HG02588 (cell line): ENCODE measurements around the gene KRTAP5-8.
"Not testable (repeated sequence)": the region's sequence is repeated elsewhere in the genome, so short reads cannot be mapped to it uniquely, and the experiment has no call there.

Experiments
- ATAC-seq: cut with Tn5 transposase; IDR thresholded peaks from one replicate; pipeline ENCODE4 v1.9.1; 2021; ENCODE audit warnings: mild to moderate bottlenecking, moderate library complexity; ENCODE audit not compliant: unreplicated experiment

Gene KRTAP5-8

DNA sequence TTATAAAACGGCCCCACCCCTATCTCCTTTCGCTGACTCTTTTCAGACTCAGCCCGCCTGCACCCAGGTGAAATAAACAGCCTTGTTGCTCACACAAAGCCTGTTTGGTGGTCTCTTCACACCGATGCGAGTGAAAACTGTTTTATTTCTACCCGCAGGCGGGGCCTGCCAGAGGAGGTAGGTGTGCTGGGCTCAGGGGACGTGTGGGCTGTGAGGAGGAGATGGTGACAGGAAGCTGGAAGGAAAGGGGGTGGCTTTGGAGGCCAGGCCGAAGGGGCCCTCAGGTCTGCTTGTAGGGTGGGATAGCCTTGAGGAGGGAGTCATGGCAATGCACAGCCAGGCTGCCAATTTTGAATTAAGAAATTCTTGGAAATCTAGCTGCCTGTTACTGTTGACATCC, 32.0 kb upstream of the KRTAP5-8 start:
- no peak for ATAC-seq

DNA sequence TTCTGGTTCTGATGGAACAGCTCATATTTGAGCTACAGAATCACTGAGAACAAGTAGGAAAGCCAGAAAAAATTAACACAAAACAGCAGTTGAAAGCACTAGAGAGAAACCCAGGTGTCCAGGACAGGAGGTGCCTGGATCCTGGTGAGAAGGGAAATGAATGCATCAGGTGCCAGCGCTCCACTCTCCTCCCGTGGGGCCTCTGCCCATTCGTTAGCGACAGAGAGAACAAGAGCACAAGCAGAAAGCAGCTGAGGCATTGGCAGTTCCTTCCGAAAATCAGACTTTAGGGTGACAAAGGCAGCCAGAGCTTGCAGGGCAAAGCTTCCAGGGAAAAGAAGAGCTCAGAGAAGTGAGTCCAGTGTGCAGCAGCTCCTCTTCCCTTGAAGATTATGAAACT, 30.7 kb upstream of the KRTAP5-8 start:
- ATAC-seq: no peak

DNA sequence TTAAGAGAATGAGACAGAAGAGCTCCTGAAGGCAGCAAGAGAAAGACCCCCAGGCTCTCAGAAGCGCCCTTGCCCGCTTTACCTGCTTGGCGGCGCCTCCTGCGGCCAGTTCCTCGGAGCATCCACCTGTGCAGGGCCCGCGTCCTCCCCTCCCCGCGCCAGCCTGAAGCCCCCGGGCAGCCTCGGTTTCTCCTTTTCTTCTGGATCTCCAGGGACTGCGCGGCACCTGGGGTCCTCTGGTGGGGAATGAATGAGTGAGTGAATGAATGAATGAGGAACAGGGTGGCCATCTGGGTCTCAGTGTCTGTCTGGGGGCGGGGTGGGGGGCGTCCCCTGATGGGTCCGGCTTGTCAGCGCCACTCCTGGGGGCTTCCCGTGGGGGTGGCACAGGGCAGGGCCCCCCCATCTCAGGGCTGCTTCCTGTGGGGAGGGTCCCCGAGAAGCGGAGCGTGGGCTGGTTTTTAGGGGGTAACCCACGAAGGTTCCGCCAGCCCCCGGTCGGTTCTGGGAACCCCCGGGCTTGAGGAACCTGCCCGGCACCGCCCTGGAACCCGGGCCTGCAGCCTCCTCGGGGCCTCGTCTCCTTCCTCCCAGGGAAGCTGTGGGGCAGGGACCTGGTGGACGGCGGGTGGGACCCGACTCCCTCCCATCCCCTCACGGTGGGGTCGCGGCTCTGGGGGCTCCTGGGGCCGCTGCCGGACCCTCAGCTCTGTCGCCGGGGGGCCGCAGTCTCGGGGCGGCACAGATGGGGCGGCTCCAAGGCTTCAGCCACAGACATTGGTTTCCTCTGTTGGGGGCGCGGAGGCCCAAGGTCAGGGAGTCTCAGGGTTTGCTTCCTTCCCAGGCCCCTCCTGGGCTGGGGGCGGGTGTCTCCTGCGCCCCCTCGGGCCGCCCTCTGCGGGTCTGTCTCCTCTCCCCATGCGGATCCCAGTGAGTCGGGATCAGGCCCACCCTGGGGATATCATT, 19.0 kb upstream of the KRTAP5-8 start:
- no peak for ATAC-seq

DNA sequence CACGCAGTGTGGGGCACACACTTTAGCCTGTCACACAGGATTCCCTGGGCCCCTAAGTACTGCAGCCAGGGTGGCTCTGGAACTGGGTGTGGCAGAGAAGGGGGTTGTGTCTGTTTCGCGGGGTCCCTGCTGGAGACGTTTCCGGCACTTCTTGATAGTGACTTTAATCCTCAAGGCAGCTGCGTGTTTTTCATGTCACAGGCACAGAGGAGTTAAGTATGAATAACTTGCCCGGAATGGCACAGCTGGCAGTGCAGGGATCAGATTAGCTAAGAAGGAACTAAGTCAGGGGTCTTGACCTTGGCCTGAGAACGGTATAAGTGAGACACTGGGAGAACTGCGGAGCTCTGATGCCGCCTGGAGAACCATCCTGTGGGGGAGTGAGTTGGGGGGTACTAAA, 18.3 kb upstream of the KRTAP5-8 start:
- ATAC-seq: no peak

DNA sequence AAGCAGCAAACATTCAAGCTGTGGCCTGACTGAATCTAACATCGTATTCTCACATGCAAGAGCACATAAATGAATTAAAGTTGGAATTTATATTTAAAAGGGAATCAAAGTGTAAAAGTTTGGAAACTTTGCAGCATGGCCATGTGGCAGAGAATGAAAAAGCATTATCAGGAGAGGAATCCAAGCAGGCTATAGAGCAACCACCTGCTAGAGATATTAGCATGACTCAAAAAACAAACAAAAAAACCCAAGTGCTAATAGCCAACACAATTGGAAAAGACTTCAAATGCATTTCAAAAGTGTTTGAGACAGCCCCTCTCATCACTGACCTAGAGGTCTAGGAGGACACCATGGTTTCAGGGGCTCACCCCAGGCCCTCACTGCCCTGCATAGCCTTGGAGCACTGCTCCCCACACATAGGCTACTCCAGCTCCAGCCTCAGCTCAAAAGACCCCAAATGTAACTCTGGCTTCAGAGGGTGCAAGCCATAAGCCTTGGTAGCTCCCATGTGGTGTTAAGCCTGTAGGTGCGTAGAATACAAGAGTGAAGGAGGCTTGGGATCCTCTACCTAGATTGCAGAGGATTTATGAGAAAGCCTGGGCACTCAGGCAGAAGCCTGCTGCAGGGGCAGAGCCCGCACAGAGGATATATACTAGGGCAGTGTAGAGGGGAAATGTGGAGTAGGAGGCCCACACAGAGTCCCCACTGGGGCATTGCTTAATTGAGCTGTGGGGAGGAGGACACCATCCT, 12.5 kb upstream of the KRTAP5-8 start:
- ATAC-seq: no peak

DNA sequence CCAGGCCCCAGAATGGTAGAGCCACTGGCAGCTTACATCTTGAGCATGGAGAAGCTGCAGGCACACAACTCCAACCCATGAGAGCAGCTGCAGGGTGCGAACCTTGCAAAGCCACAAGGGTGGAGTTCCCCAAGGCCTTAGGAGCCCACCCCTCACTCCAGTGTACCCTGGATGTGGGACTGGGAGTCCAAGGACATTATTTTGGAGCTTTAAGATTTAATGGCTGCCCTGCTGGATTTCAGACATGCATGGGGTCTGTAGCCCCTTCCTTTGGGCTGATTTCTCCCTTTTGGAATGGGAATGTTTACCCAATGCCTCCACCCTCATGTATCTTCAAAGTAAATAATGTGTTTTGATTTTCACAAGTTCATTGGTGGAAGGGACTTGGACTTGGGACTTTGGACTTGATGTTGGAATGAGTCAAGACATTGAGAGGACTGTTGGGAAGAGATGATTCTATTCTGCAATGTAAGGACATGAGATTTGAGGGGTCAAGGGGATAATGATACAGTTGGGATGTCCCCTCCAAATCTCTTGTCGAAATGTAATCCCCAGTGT, 11.8 kb upstream of the KRTAP5-8 start:
- ATAC-seq: no peak

DNA sequence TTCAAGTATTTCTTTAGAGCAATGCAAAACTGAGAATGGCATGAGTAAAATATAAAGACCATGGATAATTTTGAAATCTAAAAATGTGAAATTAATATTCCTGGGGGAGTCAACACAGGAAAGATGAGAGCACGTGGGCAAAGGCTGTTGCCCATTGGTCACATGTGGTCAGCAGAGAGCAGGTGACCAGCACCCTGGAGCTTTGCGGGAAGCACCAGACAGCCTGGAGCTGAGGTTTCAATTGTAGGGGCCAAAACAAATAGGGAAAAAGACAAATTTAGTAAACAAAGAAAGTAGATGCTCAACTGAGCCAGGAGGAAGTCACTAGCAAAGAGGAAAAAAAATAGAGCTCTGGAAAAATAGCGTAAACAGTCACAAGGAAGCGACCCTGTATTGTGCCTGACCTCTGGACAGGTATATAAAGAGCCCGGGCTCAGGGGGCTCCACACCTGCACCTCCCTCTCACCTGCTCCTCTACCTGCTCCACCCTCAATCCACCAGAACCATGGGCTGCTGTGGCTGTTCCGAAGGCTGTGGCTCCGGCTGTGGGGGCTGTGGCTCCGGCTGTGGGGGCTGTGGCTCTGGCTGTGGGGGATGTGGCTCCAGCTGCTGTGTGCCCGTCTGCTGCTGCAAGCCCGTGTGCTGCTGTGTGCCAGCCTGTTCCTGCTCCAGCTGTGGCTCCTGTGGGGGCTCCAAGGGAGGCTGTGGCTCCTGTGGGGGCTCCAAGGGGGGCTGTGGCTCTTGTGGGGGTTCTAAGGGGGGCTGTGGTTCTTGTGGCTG, 10.8 kb upstream of the KRTAP5-8 start, which contains the start of gene KRTAP5-7:
Gene KRTAP5-7 (plus strand): TSS at position 472 of the 780 bp plus-strand sequence. CDS start 34 bp downstream, at position 506.
- ATAC-seq: not testable (repeated sequence)

DNA sequence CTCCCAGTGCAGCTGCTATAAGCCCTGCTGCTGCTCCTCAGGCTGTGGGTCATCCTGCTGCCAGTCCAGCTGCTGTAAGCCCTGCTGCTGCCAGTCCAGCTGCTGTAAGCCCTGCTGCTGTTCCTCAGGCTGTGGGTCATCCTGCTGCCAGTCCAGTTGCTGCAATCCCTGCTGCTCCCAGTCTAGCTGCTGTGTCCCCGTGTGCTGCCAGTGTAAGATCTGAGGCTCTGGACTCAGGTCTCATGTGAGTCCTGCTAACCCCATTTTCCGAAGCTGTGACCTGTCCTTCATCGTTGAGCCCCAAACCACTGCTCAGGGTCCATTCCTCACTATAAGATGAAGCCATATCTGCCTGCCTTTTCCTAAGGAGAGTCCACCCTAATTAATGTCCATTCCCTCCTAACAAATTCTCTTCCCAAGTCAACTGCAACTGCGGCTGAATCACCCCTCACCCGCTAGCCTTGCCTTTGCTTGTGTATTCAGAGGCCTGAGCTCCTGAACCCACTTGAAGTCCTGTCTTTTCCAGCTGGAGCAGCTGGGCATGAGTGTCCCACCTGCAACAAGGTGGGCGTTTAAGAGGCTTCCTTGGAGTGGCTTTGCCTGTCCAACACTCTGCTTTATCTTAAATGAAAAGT, 10.1 kb upstream of the KRTAP5-8 start:
- no peak for ATAC-seq

DNA sequence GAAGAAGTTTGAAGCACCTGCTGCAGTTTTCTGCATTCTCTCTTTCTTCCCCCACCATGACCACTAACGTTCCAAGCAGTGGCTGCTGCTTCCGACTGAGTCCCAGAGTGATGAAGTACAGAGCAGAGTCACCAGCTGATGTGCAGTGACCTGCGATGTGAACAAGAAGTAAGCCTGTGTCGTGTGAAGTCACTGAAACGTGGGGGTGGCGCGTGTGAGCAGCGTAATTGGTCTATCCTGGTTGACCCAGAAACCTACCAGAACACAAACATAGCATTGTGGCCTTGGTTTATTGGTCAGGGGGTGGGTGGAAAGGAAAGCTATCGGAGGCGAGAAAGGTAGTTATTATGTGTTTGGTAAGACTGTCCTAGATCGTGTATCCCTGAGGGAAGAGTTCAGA, 7.2 kb upstream of the KRTAP5-8 start:
- ATAC-seq: no peak

DNA sequence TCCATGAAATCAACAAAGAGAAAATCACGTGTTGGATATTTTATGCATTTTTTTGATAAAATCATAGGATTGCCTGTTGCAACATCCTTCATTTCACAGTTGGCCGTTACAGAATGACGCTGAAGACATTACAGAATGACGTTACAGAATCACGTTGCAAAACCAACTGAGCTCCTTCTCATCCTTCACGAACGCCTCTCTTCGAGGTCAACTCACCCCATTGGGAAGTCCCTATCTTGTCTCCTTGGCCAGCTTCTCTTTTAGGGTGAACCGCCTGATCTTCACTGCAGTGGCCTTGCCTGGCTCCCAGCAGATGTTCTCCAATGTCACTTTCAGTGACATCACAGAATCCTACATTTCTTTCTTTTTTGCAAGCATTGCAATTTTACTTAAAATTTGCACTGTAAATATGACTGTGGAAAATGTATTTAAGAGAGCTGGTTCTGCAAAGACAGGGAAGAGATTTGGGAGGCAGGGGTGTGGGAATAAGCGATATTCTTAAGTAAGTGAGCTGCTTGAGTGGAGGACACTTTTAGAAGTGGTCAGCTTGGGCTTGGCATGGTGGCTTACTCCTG, 5.7 kb upstream of the KRTAP5-8 start:
- ATAC-seq: no peak

DNA sequence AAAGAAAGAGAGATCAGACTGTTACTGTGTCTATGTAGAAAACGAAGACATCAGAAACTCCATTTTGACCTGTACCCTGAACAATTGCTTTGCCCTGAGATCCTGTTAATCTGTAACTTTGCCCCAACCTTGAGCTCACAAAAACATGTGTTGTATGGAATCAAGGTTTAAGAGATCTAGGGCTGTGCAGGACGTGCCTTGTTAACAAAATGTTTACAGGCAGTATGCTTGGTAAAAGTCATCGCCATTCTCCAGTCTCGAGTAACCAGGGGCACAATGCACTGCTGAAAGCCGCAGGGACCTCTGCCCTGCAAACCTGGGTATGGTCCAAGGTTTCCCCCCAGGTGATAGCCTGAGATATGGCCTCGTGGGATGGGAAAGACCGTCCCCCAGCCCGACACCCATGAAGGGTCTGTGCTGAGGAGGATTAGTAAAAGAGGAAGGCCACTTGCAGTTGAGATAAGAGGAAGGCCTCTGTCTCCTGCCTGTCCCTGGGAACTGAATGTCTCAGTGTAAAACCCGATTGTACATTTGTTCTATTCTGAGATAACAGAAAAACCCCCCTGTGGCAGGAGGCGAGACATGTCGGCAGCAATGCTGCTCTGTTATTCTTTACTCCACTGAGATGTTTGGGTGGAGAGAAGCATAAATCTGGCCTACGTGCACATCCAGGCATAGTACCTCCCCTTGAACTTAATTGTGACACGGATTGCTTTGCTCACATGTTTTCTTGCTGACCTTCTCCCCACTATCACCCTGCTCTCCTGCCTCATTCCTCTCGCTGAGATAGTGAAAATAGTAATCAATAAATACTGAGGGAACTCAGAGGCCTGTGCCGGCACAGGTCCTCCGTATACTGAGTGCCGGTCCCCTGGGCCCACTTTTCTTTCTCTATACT, 2.9 kb upstream of the KRTAP5-8 start:
- not testable (repeated sequence) for ATAC-seq

DNA sequence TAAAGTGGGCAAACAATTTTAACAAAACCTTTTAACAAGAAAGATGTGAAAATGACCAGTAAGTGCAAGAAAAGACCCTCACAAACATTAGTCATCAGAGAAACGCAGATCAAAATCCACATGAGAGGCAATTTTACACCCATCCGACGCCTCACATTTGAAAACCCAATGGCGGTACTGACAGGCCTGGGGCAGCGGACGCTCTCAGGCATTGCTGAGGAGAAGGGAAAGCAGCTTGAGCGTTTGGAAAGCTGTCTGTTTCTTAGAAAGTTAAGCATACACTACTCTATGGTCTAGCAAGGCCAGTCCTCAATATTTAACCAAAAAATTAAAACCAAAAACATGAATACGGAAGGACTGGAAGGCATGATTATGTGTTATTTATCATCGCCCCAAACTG, 2.0 kb upstream of the KRTAP5-8 start:
- ATAC-seq: no peak

DNA sequence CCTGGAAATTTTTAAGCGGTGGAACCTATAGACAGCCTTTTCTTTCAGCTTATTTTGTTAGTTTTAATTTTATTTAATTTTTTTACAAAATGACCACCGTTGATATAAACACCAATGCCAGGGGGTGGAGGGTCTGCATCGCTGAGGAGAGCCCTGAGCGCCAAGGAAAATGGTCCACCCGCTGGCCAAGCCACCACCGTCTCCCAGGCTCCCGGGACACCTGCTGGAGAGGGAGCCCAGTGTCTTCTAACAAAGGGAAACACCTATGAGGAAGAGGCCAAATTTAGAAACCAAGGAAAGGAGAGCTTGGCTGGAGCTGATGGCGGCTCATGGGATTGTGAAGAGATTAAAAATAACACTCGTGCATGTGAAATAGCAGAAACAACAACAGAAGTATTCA, 288 bp upstream of the KRTAP5-8 start:
- no peak for ATAC-seq

DNA sequence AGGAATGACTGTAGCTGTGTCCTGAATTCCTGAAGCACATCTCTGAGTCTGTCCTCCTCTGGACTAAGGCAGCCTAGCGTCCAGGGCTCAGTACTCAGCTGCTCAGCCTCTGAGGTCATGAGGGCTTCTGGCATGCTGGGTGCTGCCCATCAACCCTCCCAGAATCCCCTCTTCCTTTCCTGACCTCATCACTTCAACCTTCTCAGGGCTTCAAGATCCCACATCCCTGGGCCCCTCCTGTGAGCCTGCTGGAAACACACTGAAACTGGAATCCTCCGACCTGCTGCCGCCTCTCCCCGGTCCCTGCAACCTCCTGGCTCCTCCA, 803 bp downstream of the KRTAP5-8 start:
- ATAC-seq: no peak

DNA sequence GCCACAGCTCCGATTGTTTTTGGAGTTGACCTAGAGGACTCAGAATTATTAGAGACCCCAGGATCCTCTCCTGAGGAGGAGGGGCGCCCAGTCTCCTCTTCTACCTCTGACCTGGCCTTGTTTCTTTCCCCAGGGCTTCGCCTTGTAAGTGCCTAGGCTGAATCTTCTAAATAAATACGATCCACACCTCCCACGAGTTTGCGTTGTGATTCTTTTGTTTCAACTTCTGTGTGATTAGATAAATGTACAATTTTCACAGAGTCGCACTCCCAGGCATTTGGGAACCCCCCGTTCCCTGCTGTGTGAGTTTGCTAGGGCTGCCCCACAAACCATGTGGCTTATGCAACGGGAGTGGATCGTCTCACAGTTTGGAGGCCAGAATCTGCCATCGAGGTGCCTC, 1.2 kb downstream of the KRTAP5-8 start:
- ATAC-seq: no peak

DNA sequence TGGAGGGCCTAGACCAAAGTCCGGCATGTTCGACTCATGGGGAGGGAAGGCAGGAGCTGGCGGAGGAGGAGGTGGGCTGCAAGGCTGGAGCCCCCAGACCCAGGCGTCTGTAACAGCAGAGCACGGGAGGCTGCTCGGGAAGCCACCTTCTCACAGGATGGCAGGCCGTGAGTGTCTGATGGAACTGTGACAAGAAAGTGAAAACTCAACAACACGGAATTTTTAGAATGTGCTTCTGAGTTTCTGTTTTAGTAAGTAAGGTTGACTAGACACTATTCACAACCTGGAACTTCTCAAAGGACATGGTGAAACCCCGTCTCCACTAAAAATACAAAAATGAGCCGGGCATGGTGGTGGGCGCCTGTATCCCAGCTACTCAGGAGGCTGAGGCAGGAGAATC, 2.1 kb downstream of the KRTAP5-8 start:
- not testable (repeated sequence) for ATAC-seq

DNA sequence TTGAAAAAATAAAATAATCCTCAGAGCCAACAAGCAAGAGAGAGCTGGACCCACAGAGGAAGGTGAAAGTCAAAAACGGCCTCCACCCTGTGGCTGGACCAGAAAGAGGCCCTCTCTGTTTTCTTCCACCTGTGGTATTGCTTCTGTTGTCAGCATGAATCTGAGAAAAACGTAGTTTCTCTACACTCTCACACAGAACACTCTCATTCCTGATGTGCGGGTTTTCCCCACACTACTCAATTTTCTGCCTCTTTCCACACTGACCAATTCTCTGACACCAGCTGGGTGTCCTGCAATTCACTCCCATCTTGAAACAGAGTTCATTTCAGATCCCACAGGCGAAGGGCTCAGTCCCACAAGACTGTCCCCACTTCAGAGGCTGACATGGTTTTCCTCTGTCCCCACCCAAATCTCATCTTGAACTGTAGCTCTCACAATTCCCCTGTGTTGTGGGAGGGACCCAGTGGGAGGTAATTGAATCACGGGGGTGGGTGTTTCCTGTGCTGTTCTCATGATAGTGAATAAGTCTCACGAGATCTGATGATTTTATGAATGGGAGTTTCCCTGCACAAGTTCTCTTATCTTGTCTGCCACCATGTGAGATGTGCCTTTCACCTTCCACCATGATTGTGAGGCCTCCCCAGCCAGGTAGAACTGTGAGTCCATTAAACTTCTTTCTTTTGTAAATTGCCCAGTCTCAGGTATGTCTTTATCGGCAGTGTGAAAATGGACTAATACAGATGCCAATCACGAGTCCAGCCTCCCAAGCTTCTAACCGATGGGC, 2.9 kb downstream of the KRTAP5-8 start:
- not testable (repeated sequence) for ATAC-seq

DNA sequence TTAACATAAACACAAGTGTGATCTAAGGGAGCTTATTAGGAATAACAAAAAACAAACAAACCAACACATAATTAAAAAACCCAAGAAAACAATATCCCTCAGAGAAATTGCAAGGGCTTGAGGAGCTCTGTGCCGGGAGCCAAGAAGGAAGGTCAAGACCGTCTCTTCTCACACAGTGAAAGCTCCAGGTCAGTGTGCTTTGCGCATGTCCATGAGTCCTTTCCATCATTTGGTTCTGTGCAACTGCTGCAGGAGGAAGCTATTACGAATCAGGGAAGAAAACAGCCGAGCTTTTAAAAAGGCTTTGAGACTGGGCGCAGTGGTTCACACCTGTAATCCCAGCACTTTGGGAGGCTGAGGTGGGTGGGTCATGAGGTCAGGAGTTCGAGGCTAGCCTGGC, 4.6 kb downstream of the KRTAP5-8 start:
- ATAC-seq: no peak
